GM19467 (cell line): Measurements from ENCODE around the gene ITGB4.
"Not testable (repeated sequence)": the region's sequence is repeated elsewhere in the genome, so short reads cannot be mapped to it uniquely, and the experiment has no call there.

Experiments
- ATAC-seq: cut with Tn5 transposase; IDR thresholded peaks from one replicate; pipeline ENCODE4 v1.9.1; 2021; ENCODE audit warnings: mild to moderate bottlenecking, moderate library complexity; ENCODE audit not compliant: unreplicated experiment

ITGB4 gene

DNA sequence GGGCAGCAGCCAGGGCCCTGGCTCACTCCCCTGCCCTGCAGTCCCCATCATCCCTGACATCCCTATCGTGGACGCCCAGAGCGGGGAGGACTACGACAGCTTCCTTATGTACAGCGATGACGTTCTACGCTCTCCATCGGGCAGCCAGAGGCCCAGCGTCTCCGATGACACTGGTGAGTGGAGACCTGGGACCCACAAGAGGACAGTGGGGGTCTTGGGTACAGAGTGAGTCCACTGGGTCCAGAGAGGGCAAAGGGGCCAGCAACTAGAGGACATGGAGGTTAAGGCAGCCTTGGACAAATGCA is 31.1 kb downstream of the ITGB4 start:
- no peak for ATAC-seq

GRCh38 chr17:75752802-75753513 is 31.7 kb downstream of the ITGB4 start:
- no peak for ATAC-seq

GRCh38 chr17:75753514-75754377 is 32.5 kb downstream of the ITGB4 start:
- no peak for ATAC-seq

DNA sequence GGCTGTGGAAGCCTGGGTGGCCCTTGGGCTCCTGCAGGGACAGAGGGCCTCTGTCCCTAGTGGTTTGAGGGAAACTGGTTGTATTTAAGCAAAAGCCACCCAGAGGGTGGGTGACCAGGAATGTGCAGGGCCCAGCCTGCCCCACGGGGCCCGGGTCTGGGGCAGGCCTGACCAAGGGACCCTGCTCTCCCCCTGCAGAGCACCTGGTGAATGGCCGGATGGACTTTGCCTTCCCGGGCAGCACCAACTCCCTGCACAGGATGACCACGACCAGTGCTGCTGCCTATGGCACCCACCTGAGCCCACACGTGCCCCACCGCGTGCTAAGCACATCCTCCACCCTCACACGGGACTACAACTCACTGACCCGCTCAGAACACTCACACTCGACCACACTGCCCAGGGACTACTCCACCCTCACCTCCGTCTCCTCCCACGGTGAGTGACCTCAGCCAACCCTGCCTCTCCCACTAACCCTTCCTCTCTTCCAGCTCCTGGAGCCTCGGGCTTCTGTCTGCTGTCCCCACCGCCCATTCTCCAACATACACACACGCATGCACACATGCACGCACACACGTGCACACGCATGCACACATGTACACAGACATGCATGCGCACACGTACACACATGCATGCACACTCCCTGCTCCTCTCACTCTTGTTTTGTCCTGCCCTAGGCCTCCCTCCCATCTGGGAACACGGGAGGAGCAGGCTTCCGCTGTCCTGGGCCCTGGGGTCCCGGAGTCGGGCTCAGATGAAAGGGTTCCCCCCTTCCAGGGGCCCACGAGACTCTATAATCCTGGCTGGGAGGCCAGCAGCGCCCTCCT is 33.3 kb downstream of the ITGB4 start:
- ATAC-seq, result no peak

- no peak for ATAC-seq
Observed at GRCh38 chr17:75755205-75755901, 34.1 kb downstream of the ITGB4 start.

DNA sequence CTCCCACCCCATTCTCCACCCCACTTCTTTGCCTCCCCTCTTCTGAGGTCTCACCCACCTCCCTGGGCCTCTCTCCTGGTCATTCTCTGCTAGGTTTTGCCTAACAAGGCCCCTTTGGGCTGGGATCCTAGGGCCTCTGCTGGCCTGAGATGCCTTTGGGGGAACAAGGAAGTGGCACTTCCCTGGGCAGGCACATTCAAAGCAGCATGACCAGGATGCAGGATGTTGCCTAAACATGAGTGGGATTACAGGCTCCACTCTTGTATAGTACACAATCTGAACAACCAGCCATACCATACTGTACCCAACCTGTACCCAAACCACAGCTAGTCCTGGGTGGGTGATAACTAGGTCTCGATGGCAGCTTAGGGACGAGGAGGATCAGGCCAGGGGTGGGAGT is 34.7 kb downstream of the ITGB4 start:
- no peak for ATAC-seq

DNA sequence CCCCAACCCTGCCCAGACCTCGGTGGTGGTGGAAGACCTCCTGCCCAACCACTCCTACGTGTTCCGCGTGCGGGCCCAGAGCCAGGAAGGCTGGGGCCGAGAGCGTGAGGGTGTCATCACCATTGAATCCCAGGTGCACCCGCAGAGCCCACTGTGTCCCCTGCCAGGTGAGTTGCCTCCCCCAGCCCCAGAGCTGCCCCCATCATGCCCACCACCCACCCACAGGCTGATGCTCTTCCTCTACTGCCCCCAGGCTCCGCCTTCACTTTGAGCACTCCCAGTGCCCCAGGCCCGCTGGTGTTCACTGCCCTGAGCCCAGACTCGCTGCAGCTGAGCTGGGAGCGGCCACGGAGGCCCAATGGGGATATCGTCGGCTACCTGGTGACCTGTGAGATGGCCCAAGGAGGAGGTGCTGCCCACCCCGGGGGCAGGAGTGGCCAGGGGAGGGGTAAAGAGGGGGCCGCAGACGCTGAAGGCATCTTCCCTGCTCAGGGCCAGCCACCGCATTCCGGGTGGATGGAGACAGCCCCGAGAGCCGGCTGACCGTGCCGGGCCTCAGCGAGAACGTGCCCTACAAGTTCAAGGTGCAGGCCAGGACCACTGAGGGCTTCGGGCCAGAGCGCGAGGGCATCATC is 35.3 kb downstream of the ITGB4 start:
- no peak for ATAC-seq

- no peak for ATAC-seq
Observed at GRCh38 chr17:75757086-75757681, 35.9 kb downstream of the ITGB4 start.

DNA sequence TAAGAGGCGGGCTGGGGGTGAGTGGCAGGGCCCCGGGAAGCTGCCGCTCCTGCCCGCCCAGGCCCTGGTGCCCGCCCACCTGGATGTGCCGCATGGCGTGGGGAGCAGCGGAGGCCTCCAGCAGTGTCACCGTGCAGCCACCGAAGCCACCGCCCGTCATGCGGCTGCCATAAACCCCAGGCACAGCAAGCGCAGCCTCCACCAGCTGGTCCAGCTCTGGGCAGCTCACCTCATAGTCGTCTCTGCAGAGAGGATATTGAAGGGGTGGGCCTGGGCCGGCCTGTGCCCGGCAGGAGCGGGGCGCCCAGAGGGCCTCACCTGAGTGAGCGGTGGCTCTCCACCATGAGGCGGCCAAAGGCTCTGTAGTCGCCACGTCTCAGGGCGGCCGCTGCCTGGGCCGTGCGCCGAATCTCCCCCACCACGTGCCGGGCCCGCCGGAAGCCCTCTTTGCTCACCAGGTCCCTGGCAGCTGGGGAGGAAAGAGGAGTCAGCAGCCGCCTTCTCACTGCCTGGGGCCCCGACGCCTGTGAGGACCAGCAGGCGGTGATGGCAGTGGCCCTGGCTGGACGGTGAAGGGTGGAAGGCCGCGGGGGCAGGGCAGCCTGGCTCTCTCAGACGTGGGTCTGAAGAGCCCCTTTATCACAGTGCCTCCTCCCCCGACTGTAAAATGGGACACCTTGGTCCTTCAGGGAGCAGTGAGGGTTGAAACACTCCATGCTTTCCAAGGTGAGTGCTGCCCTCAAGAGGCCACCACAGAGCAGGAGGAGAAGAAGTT is 37.1 kb downstream of the ITGB4 start:
- ATAC-seq, result no peak

DNA sequence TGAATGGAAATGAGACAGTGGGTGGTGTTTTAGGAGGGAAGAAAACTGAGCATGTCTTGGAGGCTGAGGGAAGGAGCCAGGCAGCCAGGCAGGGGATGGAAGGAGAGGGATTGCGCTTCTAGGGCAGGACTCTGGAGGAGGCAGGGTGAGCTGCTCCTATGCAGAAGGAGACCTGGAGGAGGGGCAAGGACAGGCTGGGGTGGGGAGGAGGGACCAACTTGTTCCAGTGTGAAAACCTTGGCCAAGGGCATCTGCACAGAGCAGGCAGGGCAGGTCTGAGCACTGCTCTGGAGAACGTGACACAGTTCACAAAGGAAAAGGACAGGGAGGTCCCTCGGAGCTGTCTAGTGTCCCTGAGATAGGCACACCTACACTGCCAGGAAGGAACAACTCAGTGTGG is 38.2 kb downstream of the ITGB4 start:
- ATAC-seq, result no peak

GRCh38 chr17:75759978-75760640 is 38.9 kb downstream of the ITGB4 start:
- ATAC-seq, result not testable (repeated sequence)

DNA sequence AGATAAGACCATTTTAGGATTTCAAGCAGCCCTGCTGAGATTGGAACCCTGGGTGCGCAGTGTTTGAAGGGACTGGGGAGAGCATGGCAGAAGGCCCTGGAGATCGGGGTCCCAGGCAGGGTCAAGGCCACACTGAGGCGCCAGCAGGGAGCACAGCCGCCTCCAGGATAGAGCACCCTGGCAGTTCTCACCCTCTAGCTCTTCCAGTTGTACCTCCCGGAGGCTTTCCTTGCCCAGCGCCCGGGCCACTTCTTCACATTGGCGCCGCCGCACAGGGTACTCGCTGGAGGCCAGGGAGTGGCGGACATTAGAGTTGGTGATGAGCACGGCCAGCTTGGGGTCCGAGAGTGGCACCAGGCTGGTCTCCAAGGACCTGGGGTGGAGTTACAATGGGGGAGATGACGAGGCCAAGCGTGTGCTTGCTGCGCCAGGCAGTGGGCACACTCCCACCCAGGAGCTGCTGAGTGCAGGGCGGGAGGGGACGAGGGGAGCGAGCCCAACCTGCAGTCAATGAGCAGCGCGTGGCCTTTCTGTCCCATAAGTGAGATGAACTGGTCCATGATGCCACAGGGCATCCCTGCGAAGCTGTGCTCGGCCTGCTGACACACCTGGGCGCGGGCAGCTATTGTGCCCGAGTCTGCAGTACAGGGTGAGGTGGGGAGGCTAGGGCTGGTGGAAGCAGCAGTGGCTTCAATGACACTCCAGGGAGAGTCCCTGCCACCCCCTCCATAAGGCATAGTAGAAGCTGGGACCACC is 41.4 kb downstream of the ITGB4 start:
- ATAC-seq, result no peak

GRCh38 chr17:75763269-75763607 is 42.0 kb downstream of the ITGB4 start:
- no peak for ATAC-seq

DNA sequence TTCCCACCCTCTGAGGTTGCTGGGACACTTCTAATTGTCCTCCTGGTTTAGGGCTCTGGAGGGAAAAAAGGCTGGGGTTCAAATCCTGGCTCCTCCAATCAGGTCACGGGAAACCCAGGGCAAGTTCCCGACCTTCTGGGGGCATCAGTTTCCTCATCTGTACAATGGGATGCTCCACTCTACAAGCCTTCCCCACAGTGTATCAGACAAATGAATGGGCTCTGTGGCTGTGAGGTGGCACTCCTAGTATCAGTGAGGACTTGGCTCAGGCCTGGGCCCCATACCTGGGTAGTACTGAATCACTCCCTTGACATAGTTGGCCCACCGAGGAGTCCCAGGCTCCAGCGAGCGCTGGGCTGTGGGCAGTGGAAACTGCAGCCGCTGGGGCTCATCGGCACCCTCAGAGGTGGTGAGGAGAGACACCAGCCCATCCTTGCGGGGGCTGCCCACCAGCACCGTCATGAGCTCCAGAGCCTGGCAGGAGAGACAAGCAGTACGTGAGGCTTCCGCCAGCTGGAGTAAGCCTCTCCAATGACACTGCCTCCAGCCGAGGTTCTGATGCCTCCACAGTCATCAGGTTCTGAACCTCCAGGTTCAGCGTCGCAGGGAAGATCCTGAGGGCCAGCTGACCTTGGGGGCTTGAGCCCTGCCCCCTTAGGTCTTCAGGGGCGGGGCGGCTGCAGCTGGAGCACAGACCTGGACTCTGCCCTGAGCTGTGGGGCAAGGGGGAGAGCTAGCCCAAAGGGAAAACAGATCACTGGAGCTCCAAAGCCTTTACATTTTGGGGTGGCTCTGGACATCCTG is 42.6 kb downstream of the ITGB4 start:
- no peak for ATAC-seq

- ATAC-seq, result no peak
Observed at GRCh38 chr17:75764417-75764710, 43.1 kb downstream of the ITGB4 start.

GRCh38 chr17:75764711-75765421 is 43.6 kb downstream of the ITGB4 start, which contains the start of gene GALK1:
TSS of gene GALK1 (minus strand) at chr17:75765192. CDS start at chr17:75765136, 56 bp downstream.
- ATAC-seq, result peak; percentile 57

DNA sequence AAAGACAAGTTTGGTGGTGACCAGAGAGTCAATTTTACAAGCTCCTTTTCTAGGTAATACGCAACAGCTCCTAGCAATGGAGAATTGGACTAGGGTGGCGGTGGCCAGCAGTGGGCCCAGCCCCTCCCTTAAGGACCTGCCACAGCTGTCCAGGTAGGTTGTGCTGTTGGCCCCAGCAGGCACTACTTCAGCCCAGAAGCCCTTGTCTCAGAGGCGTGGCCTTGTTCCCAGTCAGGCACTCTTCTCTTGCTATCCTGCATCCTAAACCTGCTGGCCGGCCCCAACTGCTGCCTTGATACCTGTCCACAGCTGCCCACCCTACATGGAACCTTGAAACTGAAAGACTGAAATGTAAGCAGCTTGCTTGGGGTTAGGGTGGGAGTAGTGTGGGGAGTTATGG is 44.7 kb downstream of the ITGB4 start:
- ATAC-seq, result no peak
